ENCODE results near the gene ROR1.

ROR1 gene

DNA sequence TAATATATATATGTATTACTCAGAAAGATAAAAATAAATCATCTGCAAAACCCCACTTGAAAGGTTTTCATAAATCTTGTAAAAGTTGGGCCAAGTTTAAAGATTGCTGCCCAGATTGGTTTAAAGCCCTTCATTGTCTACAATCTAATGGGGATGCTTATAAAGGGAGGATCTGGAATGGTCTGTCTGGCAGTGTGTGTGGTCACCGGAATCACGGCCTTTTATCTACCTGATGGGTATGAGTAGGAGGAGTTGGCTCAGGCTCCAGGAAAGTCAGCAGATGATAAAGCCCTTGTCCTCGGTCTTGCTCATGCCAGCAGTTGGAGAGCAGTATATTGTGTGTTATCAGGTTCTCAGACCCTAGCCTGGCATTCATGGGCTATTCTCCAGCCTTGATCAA, 197.7 kb downstream of the ROR1 start:
- DNase-seq (ENCODE audit: extremely low read depth, low read depth), result no peak

DNA sequence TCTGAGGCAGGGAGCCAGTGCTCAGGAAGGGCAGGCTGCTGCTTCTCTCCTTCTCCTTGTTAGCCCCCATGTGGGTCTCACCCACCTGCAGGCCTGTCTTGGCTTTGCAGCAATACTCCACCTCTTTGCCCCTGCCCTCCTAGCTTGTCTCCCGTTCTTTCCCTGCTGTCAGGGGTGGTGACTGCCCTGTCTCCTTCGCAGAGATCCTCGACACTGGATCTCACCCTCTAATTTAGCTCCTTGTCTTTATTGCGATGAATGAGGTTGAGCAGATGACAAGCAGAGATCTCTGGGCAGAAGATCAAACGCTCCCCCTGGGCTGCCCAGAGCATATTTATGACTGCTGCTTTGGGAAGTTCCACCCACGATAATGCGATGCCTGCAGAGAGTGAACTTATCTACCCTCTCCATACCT, 199.2 kb downstream of the ROR1 start:
- TF ChIP-seq, protein P1, sequence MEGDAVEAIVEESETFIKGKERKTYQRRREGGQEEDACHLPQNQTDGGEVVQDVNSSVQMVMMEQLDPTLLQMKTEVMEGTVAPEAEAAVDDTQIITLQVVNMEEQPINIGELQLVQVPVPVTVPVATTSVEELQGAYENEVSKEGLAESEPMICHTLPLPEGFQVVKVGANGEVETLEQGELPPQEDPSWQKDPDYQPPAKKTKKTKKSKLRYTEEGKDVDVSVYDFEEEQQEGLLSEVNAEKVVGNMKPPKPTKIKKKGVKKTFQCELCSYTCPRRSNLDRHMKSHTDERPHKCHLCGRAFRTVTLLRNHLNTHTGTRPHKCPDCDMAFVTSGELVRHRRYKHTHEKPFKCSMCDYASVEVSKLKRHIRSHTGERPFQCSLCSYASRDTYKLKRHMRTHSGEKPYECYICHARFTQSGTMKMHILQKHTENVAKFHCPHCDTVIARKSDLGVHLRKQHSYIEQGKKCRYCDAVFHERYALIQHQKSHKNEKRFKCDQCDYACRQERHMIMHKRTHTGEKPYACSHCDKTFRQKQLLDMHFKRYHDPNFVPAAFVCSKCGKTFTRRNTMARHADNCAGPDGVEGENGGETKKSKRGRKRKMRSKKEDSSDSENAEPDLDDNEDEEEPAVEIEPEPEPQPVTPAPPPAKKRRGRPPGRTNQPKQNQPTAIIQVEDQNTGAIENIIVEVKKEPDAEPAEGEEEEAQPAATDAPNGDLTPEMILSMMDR (IDR thresholded peaks at IDR 0.05; ENCODE audit: low read depth, low read length), result no peak
- no peak for DNase-seq (ENCODE audit: extremely low read depth, low read depth)

More for the DNA sequence above, 197.7 kb downstream of the ROR1 start:
- TF ChIP-seq, protein P1 (IDR thresholded peaks at IDR 0.05; ENCODE audit: low read depth, low read length), result no peak

- TF ChIP-seq, protein P1 (IDR thresholded peaks at IDR 0.05; ENCODE audit: low read depth, low read length), result no peak
Observed at GRCh38 chr1:63974966-63975365, 201.1 kb downstream of the ROR1 start.

GRCh38 chr1:63975481-63975880, 201.7 kb downstream of the ROR1 start:
- DNase-seq (ENCODE audit: extremely low read depth, low read depth), result no peak
- TF ChIP-seq, protein P1 (IDR thresholded peaks at IDR 0.05; ENCODE audit: low read depth, low read length), result no peak

More at GRCh38 chr1:63974966-63975365, 201.1 kb downstream of the ROR1 start:
- DNase-seq (ENCODE audit: extremely low read depth, low read depth), result no peak

GRCh38 chr1:63976006-63976405, 202.2 kb downstream of the ROR1 start:
- TF ChIP-seq, protein P1 (IDR thresholded peaks at IDR 0.05; ENCODE audit: low read depth, low read length), result no peak
- no peak for DNase-seq (ENCODE audit: extremely low read depth, low read depth)

DNA sequence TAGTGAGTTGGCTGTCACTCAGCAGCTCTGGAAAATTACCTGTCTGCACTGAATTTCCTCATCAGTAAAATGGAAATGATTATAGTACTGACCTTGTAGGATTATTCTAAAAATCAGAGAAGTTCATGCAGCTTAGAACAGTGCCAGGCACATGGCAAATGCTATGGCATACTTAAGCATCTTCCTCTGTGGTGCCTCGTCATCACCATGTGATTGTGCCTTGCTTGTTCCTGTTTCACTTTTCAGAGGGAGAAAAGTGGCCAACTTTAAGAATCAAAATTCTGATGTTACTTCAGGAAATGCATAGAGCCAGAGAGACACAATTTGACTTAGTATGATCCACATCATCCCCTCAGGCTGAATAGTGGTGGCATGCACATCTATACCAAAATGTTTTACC, 203.6 kb downstream of the ROR1 start:
- TF ChIP-seq, protein P1 (IDR thresholded peaks at IDR 0.05; ENCODE audit: low read depth, low read length), result no peak
- DNase-seq (ENCODE audit: extremely low read depth, low read depth), result no peak

GRCh38 chr1:63980740-63981407, 207.1 kb downstream of the ROR1 start:
- DNase-seq (ENCODE audit: extremely low read depth, low read depth), result no peak
- TF ChIP-seq, protein P1 (IDR thresholded peaks at IDR 0.05; ENCODE audit: low read depth, low read length), result no peak
